OCI-M2 (cell line): ENCODE results near the gene KIAA1549.
"Not testable (repeated sequence)": the region's sequence is repeated elsewhere in the genome, so short reads cannot be mapped to it uniquely, and the experiment has no call there.

ENCODE experiments used
- DNase-seq: peaks from one replicate; lab custom pipeline; 2025; ENCODE audit not compliant: unreplicated experiment; lab: John Stamatoyannopoulos, UW

Gene KIAA1549

GRCh38 chr7:138821912-138822311 is 159.3 kb downstream of the KIAA1549 start:
- no peak for DNase-seq

DNA sequence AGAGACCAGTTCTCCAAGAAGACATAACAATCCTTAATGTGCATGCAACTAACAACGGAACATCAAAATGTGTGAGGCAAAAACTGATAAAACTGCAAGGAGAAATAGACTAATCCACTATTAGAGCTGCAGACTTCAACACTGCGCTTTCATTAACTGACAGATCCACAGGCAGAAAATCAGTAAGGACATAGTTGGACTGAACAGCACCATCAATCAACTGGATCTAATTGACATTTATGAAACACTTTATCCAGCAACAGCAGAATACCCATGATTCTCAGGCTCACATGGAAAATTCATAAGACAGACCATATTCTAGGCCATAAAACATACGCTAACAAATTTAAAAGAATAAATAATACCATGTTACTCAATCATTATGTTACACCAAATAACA is 161.6 kb downstream of the KIAA1549 start:
- no peak for DNase-seq

DNA sequence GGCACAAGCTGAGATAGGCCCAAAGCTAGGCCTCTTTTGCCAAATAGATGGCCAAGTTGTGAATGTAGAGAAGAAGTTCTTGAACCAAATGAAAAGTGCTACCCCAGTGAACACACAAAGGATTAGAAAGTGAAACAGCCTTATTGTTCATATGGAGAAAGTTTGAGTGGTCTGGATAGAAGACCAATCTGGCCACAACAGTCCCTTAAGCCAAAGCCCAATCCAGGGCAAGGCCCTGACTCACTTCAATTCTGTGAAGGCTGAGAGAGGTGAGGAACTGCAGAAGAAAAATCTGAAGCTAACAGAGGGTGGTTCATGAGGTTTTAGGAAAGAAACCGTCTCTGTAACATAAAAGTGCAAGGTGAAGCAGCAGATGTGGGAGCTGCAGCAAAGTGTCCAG is 164.5 kb downstream of the KIAA1549 start:
- DNase-seq, result no peak

- no peak for DNase-seq
Observed at GRCh38 chr7:138814816-138815332, 166.3 kb downstream of the KIAA1549 start.

DNA sequence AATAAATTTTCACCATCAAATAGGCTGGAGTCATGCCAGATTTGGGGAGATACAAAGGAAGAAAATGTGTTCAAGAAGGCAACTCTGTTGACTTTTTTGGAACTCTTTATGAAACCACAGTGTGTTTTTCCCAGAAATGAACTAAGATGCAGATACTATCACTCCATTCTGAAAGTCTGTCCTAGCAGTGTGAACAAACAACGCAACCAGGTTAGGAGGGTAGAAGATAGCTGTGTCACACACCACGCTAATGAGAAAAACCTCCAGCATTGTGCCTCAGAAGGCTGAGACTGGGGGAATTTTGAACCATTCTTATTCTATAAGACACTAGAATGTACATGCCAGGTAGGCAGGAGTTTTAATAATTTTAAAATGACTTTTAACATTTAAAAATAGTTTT is 167.2 kb downstream of the KIAA1549 start:
- no peak for DNase-seq

DNA sequence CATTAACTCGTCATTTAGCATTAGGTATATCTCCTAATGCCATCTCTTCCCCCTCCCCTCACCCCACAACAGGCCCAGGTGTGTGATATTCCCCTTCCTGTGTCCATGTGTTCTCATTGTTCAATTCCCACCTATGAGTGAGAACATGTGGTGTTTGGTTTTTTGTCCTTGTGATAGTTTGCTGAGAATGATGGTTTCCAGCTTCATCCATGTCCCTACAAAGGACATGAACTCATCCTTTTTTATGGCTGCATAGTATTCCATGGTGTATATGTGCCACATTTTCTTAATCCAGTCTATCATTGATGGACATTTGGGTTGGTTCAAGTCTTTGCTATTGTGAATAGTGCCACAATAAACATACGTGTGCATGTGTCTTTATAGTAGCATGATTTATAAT is 169.9 kb downstream of the KIAA1549 start:
- DNase-seq, result not testable (repeated sequence)

DNA sequence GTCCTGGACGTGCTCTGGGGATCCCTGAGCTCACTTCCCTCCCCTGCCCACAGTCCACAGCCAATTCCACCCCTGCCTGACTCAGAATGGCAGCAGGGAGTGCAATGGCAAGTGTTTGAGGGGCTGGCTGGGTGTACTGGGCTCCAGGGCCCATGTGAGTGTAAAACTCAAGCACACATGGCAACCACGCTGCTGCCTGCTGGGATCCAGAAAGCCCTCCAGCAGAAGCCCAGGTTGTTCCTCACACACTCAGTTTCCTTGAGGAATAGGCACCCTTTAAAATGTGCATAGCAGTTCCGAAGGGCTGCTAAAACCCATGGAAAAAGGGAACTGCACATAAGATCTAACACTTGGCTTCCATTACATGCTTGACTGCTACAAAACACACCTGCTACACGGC is 171.8 kb downstream of the KIAA1549 start:
- DNase-seq, result no peak

DNA sequence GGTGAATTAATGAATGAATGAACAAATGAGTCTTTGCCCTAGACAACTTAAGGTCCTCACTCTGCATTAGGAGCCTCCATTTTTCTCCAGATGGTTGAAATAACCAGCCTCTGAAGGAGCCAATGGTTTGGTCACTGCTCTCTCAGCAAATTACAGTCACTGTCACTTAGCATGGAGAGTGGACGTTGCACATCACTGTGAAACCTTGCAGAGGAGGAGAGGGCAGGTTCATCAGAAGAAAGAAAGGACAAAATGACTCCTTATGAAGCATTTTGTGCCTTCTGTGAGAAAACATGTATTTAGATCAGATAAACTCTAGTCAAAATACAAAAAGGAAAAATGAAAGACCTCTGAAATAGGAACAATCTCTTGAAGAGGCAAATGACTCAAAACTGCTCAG is 176.6 kb downstream of the KIAA1549 start:
- no peak for DNase-seq

DNA sequence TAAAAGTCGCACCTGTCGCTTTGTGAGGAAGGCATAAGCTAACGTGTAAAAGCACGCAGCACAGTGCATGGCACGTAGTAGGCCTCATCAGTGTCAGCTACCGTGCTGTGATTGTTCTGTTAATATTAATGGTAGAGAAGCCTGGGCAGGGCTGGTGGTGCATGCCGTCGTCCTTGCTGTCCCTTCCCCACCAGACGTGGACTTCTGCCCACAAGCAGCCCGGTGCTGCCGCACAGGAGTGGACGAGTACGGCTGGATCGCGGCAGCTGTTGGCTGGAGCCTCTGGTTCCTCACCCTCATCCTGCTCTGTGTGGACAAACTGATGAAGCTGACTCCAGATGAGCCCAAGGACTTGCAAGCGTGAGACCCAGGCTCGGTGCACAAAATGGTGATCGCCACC is 178.5 kb downstream of the KIAA1549 start:
- no peak for DNase-seq

DNA sequence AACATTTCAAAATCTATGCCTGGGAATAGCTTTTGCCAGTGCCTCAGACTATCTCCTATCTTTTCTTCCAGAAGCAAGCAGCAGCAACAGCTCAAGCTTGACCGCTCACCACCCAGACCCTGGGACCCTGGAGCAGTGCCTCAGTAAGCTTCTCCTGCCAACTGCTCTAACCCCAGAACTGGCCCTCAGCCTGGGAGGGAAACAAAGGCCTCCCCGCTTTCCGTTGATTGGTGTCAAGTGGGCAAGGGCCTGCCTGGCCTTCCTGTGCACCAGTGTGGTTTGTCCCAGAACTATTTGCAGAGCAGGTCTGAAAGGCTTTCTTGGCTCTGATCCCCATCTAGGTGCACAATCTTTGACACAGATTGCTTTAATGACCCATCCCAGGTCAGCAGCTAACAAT is 179.9 kb downstream of the KIAA1549 start:
- no peak for DNase-seq

DNA sequence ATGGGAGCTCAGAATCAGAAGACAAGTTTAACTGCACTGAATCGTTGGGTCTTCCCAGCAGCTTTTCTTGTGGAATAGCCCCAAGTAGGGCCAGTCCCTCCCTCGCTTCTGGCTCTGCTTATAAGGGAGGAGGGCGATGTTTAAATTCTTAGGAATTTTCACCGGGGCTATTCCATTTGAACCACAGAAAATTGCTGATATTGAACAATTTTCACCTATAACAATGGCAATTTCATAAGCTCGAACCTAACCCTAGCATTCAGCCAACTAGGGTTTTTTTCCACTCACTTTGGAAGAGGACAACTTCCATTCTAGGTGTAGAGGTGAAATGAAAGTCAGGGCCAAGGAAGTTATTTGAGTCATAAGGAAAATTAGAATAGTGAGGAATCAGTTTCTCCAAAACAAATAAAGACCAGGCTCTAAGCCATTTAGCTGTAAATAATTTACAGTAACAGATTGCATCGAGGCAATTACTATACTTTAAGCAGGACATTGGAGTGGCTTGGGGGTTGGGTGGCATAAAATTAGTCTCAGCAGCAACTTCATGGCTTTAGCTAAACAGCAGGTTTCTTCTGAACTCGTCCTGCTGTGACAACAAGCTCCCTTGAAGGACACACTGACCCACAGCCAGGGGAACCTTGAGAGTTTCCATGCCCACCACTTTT is 181.7 kb downstream of the KIAA1549 start:
- DNase-seq, result no peak

DNA sequence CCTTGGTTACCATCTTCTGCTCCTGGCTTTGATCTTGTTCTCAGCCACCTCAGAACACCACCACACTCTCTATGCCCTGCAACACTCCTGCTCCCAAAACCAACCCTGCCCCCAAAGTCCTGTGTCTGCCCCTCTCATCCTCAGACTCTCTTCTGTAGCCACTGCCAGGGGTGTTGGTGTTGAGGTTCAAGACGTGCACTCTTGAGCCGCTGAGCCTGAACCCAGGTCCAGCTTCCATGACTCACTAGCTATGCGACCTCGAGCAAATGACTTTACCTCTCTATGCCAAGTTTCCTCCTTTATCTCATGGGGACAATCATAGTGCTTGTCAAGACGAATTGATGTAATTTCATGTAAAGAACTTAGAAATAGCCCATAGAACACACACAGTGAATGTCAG is 182.4 kb downstream of the KIAA1549 start:
- DNase-seq, result no peak

- no peak for DNase-seq
Observed at GRCh38 chr7:138797715-138798320, 183.4 kb downstream of the KIAA1549 start, which contains the start of the genes ATP6V0A4 and TMEM213. Gene ATP6V0A4 (minus strand): TSS chr7:138798196. CDS start chr7:138771247, 26,949 bp downstream. Gene TMEM213 (plus strand): TSS chr7:138797994. CDS start chr7:138798105, 111 bp downstream.

GRCh38 chr7:138797046-138797445 is 184.1 kb downstream of the KIAA1549 start:
- not testable (repeated sequence) for DNase-seq

DNA sequence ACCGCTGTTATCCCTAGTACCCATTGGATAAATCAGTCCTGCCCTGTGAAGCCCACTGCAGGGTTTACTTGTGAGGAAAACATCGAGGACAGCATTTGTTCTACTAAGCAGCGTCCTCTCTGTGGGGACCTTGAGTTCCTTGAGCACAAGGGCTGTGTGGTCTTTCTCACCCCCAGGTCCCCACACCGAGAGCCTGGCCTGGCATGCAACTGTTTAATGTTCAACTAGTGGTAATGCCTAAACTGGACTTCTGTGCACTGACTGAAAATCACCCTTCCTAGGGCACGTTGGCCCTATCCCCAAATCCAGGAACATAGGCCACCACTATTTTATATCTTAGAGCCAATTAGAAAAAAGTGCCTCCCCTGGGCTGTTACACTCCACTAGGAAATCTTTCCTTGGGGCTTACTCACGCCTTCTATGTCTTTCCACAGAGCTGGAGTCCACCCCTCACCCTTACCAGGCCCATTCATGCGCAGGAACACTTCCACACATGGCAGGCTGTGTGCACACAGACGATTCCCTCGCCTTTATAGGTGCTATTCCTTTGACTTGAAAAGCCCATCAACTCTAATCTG is 185.1 kb downstream of the KIAA1549 start:
- DNase-seq, result no peak

DNA sequence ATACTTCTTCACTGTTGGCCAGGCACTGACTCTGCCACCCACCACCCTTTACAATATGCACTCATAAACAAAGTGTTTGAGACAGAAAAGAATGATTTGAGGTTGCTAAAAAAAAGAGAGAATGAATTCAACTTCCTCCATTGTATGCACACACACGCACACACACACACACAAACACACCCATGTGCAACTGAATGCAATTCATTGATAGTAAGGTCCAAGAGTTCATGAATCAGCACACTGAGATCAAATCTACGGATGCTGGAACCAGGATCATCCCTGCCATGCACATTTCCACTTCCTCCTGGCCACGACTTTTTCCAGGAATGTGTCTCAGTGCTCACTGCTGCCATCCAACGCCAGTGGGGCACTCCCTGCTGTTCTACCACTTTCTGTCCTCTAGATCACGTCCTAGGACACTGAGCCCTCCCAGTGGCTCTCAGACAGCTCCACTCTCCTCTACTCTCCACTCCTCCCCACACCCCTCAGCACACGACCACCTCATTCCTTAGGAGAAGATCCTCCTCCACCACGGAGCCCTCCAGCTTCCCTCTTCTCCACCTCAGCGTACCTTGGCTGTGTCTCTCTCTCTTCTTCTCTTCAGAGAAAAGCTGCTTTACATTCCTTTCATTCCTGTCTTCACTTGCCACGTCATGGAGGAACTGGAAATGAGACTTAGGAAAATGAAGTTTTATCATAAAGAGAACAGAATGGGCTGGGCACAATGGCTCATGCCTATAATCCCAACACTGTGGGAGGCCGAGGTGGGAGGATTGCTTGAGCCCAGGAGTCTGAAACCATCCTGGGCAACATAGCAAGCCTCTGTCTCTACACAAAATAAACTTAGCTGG is 195.4 kb downstream of the KIAA1549 start:
- no peak for DNase-seq

DNA sequence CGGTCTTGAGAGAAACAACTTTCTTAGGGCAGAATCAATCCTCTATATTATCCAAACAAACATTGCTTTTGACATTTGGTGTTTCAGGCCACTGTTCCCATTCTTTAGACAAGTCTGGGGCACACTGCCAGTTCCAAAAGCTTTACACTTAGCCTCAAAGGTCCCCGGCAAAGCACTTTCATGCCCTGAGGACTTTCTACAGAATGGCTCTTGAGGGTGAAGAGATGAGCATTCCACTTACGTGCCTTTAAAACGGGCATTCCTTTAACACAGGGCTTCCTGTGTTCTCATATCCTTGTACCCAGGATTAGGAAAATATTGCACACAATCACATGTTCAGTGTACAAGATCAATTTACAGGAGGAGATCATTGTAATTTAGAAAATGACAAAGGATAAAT is 196.5 kb downstream of the KIAA1549 start:
- no peak for DNase-seq
